ENCODE results near the gene GRIP1. TPM values are rescaled to one million over a fixed set of nuclear protein-coding genes. Genes with fewer than 3 reads are reported as not detected.

The GRIP1 gene
- total RNA-seq, 2 experiments from 2014 or later: 2.2 to 3.5 TPM

DNA sequence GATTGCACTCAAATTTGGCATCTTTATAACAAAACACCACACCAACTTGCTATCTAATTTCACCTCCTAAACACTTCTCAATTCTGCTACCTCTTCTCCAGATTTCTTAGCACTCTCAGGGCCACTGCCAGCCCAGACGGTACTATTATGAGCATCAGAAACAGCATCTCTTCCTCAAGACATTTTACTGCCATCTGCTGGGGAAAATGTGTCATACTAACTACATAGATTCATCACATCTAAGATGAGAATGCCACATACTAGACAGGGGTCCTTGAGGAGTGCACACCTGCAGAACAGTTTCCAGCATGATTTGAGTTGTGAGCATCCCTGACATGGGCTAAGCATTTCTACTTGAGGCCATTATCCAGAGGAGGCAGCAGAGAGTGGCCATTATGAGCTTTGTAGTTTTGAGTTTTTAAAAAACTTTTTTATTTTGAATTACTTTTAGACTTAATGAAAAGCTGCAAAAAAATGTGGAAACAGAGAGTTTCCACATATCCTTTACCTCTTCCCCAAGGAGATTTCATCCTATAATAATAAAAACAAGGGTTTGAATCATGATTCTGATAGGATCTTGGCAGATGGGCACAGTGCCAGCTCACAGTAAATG is 15.1 kb upstream of the GRIP1 start:
- ChIA-PET POLR2A (no interaction called here), CTCF (interaction anchor here (1.2 kb wide), 1 partner anchor 419 kb away, joined by 3 read pairs; no protein-coding TSS in a partner anchor)

GRCh38 chr12:66692986-66693385 is 14.1 kb upstream of the GRIP1 start:
- ChIA-PET CTCF (interaction anchor here (1.2 kb wide), 1 partner anchor 12 kb away, joined by 3 read pairs; no protein-coding TSS in a partner anchor), POLR2A (no interaction called here)

DNA sequence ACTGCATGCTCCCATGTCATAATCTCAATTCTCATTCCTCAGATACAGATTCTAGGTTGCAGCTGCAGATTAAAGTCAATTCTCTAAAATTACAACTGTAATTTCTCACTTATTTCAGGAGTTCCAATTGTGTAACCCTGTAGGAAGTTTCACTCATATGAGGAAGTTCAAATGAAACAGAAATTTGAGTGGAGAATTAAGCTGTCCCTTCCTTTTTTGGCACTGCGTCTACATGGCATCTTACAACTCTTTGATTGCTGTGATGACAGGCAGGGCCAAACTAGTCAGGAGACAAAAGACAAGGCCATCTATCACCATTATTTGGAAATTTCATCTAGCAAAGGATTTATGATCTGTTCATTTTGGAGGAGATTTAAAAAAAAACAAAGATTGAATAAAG is 13.3 kb upstream of the GRIP1 start:
- CTCF ChIA-PET: interaction anchor here (1.2 kb wide), 1 partner anchor 11 kb away, joined by 3 read pairs; no protein-coding TSS in a partner anchor
- POLR2A ChIA-PET: no interaction called here

GRCh38 chr12:66688846-66689439 is 10.1 kb upstream of the GRIP1 start:
- POLR2A ChIA-PET: no interaction called here
- CTCF ChIA-PET: interaction anchor here (1.0 kb wide), 1 partner anchor 172 kb away, joined by 3 read pairs; no protein-coding TSS in a partner anchor

GRCh38 chr12:66684222-66684621 is 5.3 kb upstream of the GRIP1 start:
- ChIA-PET CTCF (no interaction called here), POLR2A (no interaction called here)

GRCh38 chr12:66683822-66684221 is 4.9 kb upstream of the GRIP1 start:
- ChIA-PET CTCF (no interaction called here), POLR2A (no interaction called here)

DNA sequence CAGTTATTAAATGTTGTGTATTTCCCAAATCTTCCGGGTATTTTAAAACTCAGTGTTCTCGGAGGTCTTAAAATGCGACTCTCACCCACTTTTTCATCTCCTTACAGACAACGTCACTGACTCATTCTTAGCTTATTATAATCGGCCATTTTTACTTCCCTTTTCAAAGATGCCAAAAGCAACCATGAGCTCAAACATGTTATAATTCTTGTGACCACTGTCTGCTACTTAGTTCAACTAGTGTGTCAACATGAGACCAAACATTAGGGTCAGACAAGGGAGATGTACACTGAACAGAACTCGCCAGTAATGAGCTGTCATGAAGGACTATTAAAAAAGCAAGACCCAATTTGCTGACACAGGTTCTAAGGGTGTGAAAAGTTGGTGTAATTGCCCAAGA is 4.2 kb upstream of the GRIP1 start:
- ChIA-PET CTCF (no interaction called here), POLR2A (no interaction called here)

- POLR2A ChIA-PET: no interaction called here
- CTCF ChIA-PET: no interaction called here
Observed at GRCh38 chr12:66679461-66680084, 697 bp upstream of the GRIP1 start.

- CTCF ChIA-PET: no interaction called here
- POLR2A ChIA-PET: no interaction called here
Observed at GRCh38 chr12:66676241-66676640, 2.6 kb downstream of the GRIP1 start.

- ChIA-PET CTCF (no interaction called here), POLR2A (no interaction called here)
Observed at GRCh38 chr12:66674495-66675122, 4.3 kb downstream of the GRIP1 start.

DNA sequence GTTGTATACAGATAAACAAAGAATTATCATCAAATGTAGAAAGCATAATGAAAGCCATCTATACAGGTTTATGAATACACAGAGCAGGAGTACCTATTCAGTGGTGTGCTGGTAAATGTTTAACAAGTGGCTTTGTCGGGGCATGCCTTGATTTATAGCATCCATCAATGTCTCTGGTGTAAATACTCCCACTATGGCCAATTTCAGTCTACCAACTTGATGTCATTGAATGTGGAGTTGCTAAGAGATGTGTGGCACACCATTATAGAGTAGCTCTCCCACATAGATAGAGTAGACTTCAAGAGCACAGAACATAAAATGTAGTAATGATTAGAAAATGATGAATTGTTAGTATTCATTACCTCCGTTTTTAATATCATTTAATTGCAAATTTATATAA is 9.3 kb downstream of the GRIP1 start:
- CTCF ChIA-PET: no interaction called here
- POLR2A ChIA-PET: no interaction called here

- POLR2A ChIA-PET: no interaction called here
- CTCF ChIA-PET: no interaction called here
Observed at GRCh38 chr12:66668311-66668710, 10.6 kb downstream of the GRIP1 start.

DNA sequence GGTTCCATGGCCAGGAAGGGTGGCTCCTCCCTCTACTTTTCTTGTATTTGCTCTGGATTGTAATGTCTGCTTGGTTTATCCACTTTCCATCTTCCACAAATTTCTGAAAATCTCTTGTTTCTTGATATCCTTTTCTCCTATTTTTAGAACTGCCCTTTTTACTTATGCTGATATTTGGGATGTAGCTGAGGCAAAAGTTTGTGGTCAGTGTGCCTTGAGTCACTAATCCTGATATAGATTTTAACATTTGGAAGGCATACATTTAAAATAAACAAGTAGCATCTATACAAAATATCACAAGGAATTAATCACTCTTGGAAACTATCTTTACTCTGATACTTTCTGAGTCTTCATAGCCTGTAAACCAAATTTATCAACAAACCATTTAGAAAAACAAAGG is 11.0 kb downstream of the GRIP1 start:
- CTCF ChIA-PET: interaction anchor here (0.6 kb wide), 1 partner anchor 311 kb away, joined by 3 read pairs; no protein-coding TSS in a partner anchor
- POLR2A ChIA-PET: no interaction called here

- ChIA-PET POLR2A (no interaction called here), CTCF (no interaction called here)
Observed at GRCh38 chr12:66666481-66666880, 12.4 kb downstream of the GRIP1 start.

DNA sequence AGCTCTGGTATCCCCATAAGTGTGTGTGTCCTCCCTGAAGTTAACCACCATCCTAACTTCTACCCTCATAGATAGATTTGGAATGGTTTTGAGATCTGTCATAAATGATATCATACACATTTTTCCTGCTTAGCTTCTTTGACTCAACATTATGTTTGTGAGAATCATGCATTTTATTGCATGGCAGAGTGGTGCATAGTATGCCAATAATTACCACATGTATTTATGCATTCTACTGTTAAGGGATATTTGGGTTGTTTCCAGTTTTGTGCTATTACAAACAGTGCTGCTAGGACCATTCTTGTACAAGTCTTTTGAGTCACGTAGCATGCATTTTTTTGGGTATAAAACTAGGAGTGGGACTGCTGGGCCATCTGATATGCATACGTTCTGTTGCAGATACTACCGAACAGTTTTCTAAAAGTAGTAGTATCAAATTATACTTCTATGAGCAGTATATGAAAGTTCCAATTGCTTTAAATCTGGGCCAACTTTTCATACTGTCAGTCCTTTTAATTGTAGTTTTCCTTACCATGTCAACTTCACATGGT is 13.4 kb downstream of the GRIP1 start:
- ChIA-PET POLR2A (no interaction called here), CTCF (no interaction called here)

- ChIA-PET CTCF (no interaction called here), POLR2A (no interaction called here)
Observed at GRCh38 chr12:66664076-66664475, 14.8 kb downstream of the GRIP1 start.

- ChIA-PET CTCF (no interaction called here), POLR2A (interaction anchor here (0.6 kb wide), 1 partner anchor 15 kb away, joined by 3 read pairs; no protein-coding TSS in a partner anchor)
Observed at GRCh38 chr12:66663611-66664010, 15.3 kb downstream of the GRIP1 start.

DNA sequence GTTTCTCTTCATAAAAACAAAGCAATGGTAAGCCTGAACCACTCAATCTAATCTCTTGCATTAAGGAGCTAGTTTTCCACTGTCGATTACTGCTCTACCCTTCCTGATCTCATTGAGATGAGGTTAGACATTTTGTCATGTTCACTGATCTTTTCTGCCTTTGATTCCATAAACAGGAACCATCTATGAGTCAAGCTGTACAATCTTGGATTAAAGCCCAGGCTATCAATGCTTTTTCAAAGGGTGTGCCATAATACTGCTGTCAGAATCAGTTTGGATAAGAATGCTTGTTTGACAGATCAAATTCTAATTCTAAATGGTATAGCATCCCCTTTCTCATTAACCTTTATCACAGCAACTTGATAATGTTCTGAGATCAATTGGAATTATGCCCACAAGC is 16.1 kb downstream of the GRIP1 start:
- POLR2A ChIA-PET: interaction anchor here (0.6 kb wide), 1 partner anchor 16 kb away, joined by 3 read pairs; no protein-coding TSS in a partner anchor
- CTCF ChIA-PET: no interaction called here

DNA sequence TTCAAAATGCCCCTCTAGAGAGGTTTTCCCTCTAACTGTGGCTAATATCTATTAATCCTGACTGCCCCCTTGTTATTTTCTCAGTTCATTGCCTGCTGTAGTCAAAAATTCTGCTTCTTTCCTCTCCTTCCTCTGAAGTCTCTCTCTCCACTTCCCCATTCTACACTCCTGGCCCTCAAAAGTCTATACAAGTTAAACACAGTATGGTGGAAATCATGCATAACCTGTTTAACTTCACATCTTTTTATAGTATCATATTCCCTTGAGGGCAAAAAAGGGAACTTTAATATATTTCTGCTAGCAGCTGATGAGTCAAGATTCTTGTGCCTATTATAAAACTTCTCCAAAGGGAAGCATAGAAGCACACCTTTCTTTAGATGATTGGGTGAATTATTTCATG is 16.7 kb downstream of the GRIP1 start:
- CTCF ChIA-PET: no interaction called here

GRCh38 chr12:66661357-66661756 is 17.5 kb downstream of the GRIP1 start:
- ChIA-PET CTCF (no interaction called here), POLR2A (no interaction called here)

More for the DNA sequence above, 16.7 kb downstream of the GRIP1 start:
- POLR2A ChIA-PET: no interaction called here

- ChIA-PET POLR2A (no interaction called here), CTCF (no interaction called here)
Observed at GRCh38 chr12:66653796-66654195, 25.1 kb downstream of the GRIP1 start.

Data from activated CD8-positive, alpha-beta memory T cell treated with anti-CD3 and anti-CD28 coated beads for 36 hours (primary cell).